GM19452 (cell line): Measurements from ENCODE around the gene CHD9NB.
"Not testable (repeated sequence)": the region's sequence is repeated elsewhere in the genome, so short reads cannot be mapped to it uniquely, and the experiment has no call there.

Experiments
- ATAC-seq: cut with Tn5 transposase; IDR thresholded peaks from one replicate; pipeline ENCODE4 v1.9.1; 2021; ENCODE audit not compliant: unreplicated experiment

Gene CHD9NB

DNA sequence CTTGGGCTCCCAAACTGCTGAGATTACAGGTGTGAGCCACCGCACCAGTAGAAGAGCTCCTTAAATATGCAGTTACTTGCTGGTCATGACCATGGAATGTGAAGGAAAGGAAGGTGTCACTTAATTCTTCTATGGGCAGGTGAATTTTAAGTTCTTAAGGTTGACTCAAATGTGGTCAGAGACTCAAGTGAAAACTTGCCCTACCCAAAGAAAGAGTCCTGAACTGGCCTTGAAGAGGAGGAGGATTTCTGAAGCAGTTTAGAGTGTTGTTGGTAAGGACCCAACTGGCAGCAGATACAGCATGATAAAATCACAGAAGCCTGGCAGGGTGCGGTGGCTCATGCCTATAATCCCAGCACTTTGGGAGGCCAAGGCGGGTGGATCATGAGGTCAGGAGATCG, 31.4 kb upstream of the CHD9NB start:
- no peak for ATAC-seq

GRCh38 chr16:53083119-53083518, 30.4 kb upstream of the CHD9NB start:
- ATAC-seq, result no peak

DNA sequence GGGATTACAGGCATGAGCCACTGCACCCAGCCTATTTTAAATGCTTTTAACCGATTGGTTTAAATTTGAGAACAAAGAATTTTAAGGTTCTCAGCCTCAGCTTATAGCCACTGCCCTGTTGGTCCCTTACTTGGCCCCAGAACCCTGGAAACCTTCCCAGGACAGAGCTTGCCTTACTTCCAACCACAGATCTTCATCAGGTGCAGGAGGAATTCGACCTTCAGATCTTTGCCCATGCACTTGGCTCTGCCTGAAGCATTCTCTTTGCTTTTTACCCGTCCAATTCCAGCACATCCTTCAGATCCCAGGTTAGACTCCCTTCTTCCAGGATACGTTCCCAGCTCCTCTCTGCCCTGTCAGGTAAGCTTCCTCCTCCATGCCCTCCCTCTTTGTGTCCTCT, 29.8 kb upstream of the CHD9NB start:
- no peak for ATAC-seq

GRCh38 chr16:53081686-53082407, 29.1 kb upstream of the CHD9NB start:
- ATAC-seq, result no peak

- ATAC-seq, result no peak
Observed at GRCh38 chr16:53081032-53081424, 28.3 kb upstream of the CHD9NB start.

DNA sequence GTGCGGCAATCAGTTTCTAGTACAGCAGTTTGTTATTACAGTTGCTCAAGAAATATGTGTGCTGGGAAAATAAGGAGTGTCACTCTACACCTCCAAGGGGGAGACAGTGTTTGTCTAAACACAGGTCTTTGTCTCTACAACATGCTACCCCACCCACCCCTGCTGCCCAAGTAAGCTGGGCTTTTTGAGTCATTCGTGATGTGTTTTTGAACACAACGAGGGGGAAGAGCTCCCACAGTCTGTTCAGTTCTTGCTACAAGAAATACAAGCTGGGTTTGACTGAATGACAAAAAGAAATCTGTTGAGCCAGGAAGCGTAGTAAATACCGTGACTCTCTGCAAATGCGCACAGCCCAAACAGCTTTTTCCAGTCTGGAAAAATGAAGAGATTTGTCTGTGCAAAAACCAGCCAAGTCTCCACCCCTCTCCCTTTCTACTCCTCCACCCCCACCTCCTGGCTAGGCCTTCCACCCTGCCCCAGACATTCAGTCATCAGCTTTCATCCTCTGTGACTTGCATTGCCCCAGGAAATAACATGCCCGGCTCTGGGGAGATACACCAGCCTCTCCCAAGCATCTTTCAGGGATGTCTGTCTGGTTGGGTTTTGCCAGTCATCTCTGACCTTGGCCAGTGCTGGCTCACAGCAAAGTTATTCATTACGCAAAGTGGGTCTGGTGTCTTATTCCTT, 27.8 kb upstream of the CHD9NB start:
- no peak for ATAC-seq

GRCh38 chr16:53078765-53079485, 26.2 kb upstream of the CHD9NB start:
- no peak for ATAC-seq

DNA sequence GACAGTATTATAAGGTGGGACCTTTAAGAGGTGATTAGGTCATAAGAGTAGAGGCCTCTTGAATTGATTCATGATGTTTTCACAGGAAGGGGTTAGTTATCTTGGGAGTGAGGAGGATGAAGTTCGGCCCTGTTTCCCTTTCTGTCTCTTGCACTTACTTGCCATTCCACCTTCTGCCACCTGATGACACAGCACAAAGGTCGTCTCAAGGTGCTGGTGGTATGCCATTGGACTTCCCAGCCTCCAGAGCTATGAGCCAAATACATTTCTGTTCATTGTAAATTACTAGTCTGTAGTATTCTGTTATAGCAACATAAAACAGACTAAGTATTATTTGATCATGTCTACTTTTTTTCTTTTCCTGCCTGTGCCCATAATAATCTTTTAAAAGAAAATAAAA, 25.6 kb upstream of the CHD9NB start:
- no peak for ATAC-seq

- not testable (repeated sequence) for ATAC-seq
Observed at GRCh38 chr16:53075461-53075860, 22.8 kb upstream of the CHD9NB start.

GRCh38 chr16:53074296-53074695, 21.6 kb upstream of the CHD9NB start:
- not testable (repeated sequence) for ATAC-seq

- ATAC-seq, result no peak
Observed at GRCh38 chr16:53073022-53073421, 20.3 kb upstream of the CHD9NB start.

DNA sequence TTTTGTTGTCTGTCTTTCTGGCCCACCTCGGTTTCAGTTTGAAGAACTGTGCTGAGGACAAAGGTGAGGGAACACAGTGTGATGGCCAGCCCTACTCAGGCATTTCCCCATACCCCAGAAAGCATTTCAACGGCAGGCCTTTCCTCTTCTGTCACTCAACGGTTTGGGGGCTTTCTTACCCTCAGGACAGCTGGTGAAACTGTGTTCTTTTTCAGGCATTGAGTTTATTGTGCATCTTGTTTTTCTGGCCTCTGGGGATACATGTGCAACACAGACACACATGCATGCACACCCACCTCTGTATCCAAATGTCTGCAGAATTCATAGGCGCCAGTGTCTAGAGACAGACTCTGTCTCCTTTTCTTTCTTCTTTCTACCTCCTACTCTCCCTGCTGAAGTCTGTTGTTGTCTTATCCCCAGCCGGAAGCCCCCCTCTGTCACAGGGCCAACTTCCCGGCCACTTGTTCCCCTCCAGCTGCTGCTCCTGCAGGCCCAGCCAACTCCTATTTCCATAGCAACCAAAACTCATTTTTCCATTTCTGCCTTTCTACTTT, 19.1 kb upstream of the CHD9NB start:
- ATAC-seq, result no peak

- no peak for ATAC-seq
Observed at GRCh38 chr16:53069772-53070171, 17.1 kb upstream of the CHD9NB start.

DNA sequence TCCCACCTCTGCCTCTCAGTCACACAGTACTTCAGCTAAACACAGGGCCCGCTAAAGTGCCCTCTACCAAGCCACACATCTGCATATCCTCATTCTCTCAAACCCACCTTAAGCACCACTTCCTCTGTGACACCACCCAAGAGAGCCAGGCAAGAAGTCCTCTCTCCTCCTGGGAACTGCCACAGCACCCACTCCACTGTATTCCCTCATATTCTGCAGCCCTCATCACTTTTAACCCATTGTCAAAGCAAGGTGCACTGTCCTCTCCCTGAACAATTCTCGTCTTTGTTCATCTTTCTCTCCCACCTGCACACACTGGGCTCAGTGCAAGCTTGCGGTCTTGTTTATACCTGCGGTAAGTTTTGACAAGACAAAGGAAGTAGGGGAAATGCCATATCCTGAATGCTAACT, 15.7 kb upstream of the CHD9NB start:
- peak; percentile 63 for ATAC-seq

DNA sequence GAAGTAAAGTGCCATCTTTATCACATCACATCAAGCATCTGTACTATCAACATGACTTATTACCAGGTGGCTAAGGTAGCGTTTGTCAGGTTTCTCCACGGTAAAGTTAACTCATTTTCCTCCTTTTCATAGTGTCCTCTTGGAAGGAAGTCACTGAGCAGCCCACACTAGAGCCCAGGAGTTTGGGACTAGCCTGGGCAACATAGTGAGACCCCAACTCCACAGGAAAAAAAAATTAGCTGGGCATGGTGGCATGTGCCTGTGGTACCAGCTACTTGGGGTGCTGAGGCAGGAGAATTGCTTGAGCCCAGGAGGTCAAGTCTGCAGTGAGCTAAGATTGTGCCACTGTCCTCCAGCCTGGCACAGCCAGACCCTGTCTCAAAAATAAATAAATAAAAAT, 15.0 kb upstream of the CHD9NB start:
- ATAC-seq, result no peak

- ATAC-seq, result no peak
Observed at GRCh38 chr16:53065461-53066061, 12.9 kb upstream of the CHD9NB start.

GRCh38 chr16:53064081-53064578, 11.4 kb upstream of the CHD9NB start:
- no peak for ATAC-seq

GRCh38 chr16:53061701-53062159, 9.0 kb upstream of the CHD9NB start:
- ATAC-seq, result peak; percentile 92

GRCh38 chr16:53061256-53061655, 8.6 kb upstream of the CHD9NB start:
- ATAC-seq, result peak; percentile 13

- no peak for ATAC-seq
Observed at GRCh38 chr16:53059672-53060071, 7.0 kb upstream of the CHD9NB start.

- no peak for ATAC-seq
Observed at GRCh38 chr16:53058882-53059281, 6.2 kb upstream of the CHD9NB start.
